Measurements from ENCODE around the gene PIGR. TPM values are rescaled to one million over a fixed set of nuclear protein-coding genes. Genes with fewer than 3 reads are reported as not detected.
A peak's percentile ranks its signal among the peaks of the same experiment; 100 is the strongest.

The PIGR gene
- over 10,000 TPM; 10,148 to 12,746 TPM for total RNA-seq
- long read RNA-seq, full-length matches to known transcripts = 7,434 of 14,245 reads
- long read RNA-seq, partial matches to known transcripts = 4,694 of 14,245 reads
- long read RNA-seq, other reads (novel, unspliced or antisense) = 2,117 of 14,245 reads

- DNase-seq (peak; percentile 85 to 91), ATAC-seq (peak; percentile 58)
- intact Hi-C loops (cut with DNase I, micrococcal nuclease) = no loop called here
These were observed at the start of gene PIGR for GRCh38 chr1:206946261-206946660. TSS of gene PIGR (minus strand) at chr1:206946466. CDS start at chr1:206940531, 5,935 bp downstream.

- DNase-seq (no peak), ATAC-seq (peak; percentile 49)
- intact Hi-C loops (cut with DNase I, micrococcal nuclease) = no loop called here
These were observed 46.5 kb upstream of the PIGR start for GRCh38 chr1:206992790-206993189.

DNA sequence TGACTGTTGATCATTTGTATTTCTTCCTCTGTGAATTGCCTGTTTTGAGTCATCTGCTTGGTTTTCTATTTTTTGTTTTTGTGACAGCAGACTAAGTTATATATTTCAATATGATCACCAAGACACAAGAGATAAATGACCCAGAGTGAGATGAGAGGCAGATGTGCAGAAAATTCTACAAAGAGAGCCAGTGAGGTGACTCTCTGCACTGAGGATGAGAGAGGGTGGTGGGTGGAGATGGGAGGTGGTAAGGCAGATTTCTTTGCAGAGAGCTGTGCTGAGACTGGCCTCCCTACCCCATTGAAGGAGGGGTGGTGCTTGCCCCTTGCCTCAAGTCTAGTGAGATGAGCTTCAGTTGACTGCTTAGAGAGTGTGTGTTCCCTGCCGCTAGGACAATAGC, 41.6 kb upstream of the PIGR start:
- no peak for ATAC-seq
- no peak for DNase-seq
- intact Hi-C loops (cut with DNase I, micrococcal nuclease) = no loop called here

DNA sequence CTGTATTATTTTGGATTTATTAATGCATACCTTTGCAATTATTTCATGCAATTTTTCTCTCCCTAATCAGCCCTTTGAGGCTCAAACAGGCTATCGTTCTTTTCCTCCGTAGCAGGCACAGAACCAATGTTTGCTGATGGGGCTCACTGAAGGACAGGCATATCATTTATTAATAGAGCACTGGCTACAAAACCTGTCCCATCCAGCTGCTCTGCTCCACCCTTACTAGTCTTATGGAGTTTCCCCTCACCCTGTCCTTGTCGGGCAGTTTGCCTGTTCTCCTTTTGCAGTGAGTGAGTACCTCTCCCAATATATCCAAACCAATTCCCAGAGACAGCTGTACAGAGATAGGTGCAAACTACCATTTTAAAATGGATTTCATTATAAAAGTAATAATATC, 40.6 kb upstream of the PIGR start:
- no peak for DNase-seq
- ATAC-seq = no peak
- intact Hi-C loops (cut with DNase I, micrococcal nuclease) = no loop called here

DNA sequence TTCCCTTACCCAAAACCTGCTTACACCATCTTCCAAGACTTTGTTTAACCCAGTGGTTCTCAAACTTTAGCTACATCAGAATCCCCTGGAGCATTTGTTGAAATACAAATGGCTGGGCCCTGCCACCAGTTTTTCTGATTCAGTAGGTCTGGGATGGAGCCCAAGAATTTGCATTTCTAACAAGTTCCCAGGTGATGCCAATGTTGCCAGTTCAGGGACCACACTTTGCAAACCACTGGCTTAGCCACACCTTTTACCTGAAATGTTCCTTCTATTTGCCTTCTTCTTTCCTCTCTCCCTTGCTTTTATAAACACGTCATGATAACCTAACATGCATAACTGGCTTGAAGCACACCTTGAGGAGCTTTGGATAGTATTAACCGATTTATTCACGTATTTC, 40.1 kb upstream of the PIGR start:
- intact Hi-C loops (cut with DNase I, micrococcal nuclease) = no loop called here
- no peak for ATAC-seq
- DNase-seq = no peak

DNA sequence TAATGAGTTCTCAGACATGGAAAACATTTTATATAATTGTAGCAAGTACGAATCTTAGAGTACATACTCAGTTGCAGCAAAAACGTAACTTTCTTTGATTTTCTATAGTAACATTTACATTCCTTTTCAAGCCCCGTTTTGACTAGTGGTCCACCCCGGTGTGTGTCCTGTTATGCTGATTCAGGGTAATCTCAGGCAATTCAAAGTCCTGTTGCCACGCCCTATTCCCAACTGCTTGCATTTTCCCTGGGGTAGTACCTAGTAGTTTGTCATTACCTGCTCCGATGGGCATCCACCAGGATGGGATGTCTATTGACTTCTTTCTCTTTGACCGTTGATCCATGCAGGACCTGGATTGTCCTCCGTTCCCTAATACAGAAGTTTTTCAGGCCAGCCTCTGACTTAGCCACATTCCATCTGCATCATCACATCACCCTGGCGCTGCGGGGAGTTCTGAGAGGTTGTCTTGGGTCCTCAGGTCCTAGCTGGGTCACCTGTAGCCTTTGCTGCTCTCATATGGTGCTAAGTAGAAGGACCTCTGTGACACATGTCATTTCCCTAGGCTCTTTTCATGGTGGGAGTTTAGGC, 39.0 kb upstream of the PIGR start:
- DNase-seq (no peak), ATAC-seq (peak; percentile 59)
- intact Hi-C loops (cut with DNase I, micrococcal nuclease) = no loop called here

DNA sequence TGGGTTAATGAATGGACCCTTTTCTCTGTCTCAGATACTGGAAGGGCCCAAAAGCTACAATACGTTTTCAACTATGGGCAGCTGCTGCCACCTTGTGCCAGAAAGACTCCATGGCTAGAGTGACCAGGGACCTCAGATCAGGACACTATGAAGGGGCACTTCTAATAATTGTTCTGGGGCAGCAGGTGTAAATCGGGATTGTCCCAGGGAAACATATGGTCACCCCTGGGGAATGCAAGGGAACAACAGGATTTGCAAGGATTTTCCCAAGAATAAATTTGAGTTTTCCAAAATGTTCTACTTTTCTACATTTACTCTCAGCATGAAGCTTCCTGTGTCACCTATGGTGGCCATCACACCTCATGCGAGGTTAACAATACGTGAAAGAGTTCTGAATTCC, 36.0 kb upstream of the PIGR start:
- intact Hi-C loops (cut with DNase I, micrococcal nuclease) = no loop called here
- DNase-seq (peak in 1 of 2 donors; percentile 76), ATAC-seq (peak; percentile 55)

DNA sequence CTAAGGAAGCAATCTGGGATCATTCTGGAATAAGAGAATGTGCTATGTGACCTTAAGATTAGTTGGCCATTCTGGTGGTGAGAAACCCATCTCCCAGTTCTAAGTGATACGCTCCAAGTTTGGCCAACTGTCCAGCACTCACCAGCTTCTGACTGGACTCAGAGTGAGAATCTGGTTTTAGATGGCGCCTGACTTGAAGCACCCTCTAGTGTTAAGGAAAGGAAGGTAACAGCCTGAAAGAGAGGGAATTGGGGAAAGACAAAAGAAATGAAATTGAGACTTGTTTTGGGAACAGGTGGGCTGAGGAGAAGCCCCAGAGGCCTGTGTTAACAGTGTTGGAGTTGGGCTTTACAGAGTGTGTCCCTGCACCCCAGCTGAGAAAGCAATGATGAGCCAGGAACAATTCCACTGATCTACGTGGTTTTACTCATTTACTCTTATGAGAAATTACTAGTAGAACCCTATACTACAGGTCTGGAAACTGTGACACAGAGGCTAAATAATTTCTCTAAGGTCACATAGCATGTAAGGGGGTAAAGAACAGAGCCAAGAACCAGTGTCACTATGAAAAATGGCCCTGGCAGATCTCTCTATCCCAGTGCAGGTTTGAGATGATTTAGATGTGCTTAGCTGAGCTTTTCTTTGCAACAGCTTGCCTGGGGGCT, 33.2 kb upstream of the PIGR start:
- ATAC-seq = peak; percentile 66
- intact Hi-C loops (cut with DNase I, micrococcal nuclease) = no loop called here

DNA sequence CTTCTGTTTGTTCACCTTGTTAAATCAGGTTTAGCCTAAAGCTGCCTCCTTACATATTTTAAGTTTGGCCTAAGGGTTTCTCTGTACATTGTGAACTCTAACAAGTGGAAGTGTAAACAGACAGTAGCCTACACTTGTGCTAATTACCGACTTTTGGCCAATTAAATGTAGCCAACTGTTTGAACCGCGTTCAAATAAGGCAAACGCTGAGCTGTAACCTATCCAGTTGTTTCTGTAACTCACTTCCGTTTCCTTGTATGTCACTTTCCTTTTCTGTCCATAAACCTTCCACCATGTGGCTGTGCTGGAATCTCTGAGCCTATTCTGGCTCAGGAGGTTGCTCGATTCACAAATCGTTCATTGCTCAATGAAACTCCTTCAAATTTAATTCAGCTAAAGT, 32.0 kb upstream of the PIGR start:
- DNase-seq (no peak), ATAC-seq (peak; percentile 73)
- intact Hi-C loops (cut with DNase I, micrococcal nuclease) = no loop called here

More for the DNA sequence above, 33.2 kb upstream of the PIGR start:
- no peak for DNase-seq

DNA sequence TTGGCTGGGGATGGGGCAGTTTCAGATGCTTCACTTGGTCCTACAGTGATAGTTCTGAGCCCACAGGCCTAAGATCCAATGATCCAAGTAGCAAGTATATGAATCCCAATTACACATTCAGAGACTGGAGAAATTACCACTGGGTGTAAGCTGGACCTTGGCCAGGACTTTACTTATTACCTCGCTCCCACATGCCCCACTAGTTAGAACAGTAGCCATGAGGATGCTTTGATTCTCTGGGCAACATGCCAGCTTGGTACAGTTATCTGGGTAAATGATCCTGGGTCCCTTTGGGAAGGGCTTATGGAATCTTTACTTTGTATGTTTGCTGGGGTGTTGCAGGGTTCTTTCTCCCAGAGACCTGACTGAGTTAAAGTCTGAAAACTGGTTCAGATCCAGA, 29.0 kb upstream of the PIGR start:
- peak; percentile 64 to 68 for DNase-seq
- intact Hi-C loops (cut with DNase I, micrococcal nuclease) = no loop called here
- ATAC-seq = peak; percentile 50

DNA sequence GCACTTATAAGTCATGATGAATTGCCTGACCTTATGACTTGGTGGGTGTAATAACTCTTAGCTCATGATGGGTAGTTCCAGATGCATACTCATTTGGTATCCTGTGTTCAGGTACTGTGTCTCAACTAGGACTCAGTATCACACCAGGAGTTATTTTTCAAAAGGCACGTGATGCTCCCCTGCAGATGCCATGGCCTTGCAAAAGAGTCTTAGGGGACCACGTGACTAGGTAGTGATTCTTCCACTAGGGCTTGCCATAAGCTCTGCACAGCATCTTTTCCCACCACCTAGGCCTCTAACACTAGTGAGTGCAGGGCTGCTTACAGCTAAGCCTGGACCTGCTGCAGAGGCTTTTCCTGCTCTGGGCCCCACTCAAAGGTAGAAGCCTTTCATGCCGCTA, 27.9 kb upstream of the PIGR start:
- ATAC-seq (no peak), DNase-seq (no peak)
- intact Hi-C loops (cut with DNase I, micrococcal nuclease) = no loop called here

- DNase-seq (no peak), ATAC-seq (peak; percentile 56)
- intact Hi-C loops (cut with DNase I, micrococcal nuclease) = no loop called here
These were observed 26.5 kb upstream of the PIGR start for GRCh38 chr1:206972728-206973127.

DNA sequence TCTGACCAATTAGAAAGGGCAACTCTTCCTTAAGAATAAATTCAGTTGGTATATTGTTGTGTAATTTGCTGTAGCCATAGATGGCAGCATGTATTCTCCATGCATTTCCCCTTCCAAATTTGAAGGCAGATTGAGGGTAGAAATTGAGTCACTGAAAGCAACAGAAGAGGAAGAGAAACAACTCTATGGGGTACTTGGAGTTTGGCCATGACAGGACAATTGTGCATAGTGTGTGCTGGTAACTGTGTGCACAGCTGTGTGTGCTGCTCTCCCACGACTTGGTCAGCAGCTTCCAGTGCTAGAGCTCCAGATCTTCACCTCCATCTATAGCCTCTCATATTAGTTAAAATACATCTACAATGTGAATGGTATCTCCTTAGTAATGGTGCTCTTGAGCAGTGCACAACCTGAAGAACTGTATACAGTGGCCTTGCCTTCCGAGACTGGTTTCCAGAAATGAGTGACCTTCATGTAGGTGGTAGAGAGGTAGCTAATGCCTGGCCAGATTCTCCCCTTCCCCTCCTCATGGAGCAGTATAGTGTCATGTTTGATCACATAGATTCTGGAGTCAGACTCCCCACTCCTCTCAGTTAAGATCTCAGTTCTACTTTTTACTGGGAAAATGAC, 24.9 kb upstream of the PIGR start:
- ATAC-seq (no peak), DNase-seq (peak in 1 of 2 donors; percentile 21)
- intact Hi-C loops (cut with DNase I, micrococcal nuclease) = no loop called here

DNA sequence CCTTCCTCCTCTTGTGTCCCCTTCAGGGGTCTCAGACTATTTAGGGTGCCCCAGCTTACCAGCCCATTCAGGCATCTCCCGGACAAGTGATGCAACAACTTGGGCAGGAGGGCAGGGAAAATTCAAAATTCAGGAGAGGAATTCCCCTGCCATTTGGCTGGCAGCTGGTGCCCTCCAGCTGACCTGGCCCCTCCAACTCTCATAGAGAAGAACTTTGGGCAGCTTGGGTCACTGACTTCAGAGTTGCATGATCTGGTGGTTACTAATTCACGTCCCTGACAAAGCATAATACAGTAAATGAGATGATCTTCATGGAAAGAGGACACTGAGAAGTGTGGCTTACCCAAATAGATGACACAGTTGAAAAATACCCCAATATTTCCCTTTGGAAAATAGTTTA, 24.2 kb upstream of the PIGR start, which contains the start of gene FCAMR:
Gene FCAMR, minus strand, starts transcription at position 15 of the 400 bp plus-strand sequence. CDS start 335 bp downstream, outside the sequence.
- no peak for ATAC-seq
- peak in 1 of 2 donors; percentile 10 for DNase-seq
- intact Hi-C loops (cut with DNase I, micrococcal nuclease) = no loop called here

GRCh38 chr1:206969090-206969489, 22.8 kb upstream of the PIGR start:
- intact Hi-C loops (cut with DNase I, micrococcal nuclease) = no loop called here
- peak; percentile 73 to 86 for DNase-seq
- ATAC-seq = peak; percentile 84

DNA sequence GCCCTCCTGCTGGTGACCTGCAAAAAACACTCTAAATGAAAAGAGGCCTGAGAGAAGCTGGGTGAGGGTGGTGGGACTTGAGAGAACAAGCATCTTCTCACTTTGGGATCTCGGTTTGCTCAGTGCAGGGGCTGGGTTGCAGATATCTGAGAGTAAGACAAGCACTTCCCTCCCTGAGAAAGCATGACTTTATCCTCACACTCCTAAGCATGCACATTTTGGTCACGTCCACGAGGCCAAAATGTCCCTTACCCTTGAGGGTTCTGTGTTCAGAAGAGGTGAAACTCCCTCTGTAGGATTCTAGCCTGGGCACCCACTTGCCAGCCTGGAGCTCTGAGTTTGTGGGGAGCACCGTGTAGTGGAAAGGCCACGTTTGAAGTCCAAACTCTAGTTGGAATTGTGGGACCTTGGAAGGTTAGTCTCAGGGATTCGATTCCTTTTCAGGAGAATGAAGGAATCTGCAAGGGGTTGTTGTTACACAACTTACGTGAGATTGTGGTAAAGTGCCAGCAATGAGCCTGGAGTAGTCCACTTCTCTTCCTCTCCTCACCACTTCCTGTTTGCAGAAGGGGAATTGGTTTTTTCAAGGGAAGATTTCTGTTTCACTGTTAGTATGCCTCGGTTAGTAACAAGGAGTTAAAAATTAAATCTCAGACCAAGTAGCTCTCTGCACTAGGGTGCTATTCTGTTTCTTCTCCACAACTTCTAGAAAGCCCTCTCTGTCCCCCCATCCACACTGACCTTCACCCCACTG, 21.0 kb upstream of the PIGR start:
- DNase-seq (peak in 1 of 2 donors; percentile 24), ATAC-seq (peak; percentile 12)
- intact Hi-C loops (cut with DNase I, micrococcal nuclease) = no loop called here

DNA sequence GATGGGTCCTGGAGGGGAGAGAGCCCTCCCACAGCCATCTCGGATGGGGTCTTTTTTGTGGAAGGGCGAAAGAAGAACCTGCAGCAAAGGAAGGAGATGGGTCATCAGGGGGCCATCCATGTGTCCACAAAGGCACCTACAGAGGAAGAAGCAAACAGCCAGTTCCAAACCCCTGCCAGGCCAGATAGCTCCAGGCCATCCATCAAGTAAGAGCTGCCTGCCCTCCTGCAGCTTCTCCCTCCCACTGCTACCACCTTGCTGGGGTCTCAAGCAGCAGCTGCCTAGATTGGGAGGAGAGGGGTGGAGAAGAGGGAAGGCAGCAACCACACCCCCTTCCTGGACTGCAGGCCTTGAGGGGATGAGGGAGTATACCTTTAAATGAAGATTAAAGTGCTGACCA, 19.5 kb upstream of the PIGR start:
- peak in 1 of 2 donors; percentile 18 for DNase-seq
- intact Hi-C loops (cut with DNase I, micrococcal nuclease) = no loop called here
- no peak for ATAC-seq

- ATAC-seq (peak; percentile 88), DNase-seq (peak; percentile 53 to 79)
- intact Hi-C loops (cut with DNase I, micrococcal nuclease) = no loop called here
These were observed 17.5 kb upstream of the PIGR start for GRCh38 chr1:206963740-206964139.

DNA sequence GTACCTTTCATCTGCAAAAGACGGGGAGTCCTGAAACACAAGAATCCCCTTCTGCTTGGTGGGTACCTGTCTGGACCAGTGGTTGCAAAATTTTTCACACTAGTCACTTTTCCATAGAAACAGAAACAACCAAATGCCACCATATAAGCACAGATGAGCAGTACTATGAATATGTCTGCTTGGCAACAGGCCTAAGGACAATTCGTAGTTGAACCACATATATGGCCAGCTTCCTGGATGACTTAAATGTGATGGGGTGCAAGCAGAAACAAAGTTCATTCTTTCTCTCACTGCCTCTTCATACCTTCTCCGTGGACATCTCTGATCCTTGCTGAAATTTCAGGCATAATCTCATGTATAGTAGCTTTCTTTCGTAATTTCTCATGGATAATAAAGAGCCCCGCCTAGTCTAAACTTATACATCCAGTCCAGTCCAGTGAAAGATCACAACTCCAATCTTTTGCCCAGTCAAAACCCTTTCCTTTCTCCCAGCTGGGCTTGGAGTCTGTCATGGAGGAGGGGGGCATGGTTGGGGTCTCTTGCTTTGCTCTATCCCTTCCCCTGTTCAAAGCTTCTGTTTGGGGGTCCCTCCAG, 16.9 kb upstream of the PIGR start:
- intact Hi-C loops (cut with DNase I, micrococcal nuclease) = no loop called here
- DNase-seq = peak in 1 of 2 donors; percentile 28
- ATAC-seq = peak; percentile 62

All from left colon (tissue), 2 donors.